GM18858 (cell line): Measurements from ENCODE around the gene ELF4.
"Not testable (repeated sequence)": the region's sequence is repeated elsewhere in the genome, so short reads cannot be mapped to it uniquely, and the experiment has no call there.

Experiments
- ATAC-seq: cut with Tn5 transposase; IDR thresholded peaks from one replicate; pipeline ENCODE4 v1.9.1; 2021; ENCODE audit not compliant: unreplicated experiment

ELF4 gene

GRCh38 chrX:130115119-130115885, 5.0 kb upstream of the ELF4 start:
- not testable (repeated sequence) for ATAC-seq

- ATAC-seq = no peak
Observed at GRCh38 chrX:130114141-130114588, 3.9 kb upstream of the ELF4 start.

DNA sequence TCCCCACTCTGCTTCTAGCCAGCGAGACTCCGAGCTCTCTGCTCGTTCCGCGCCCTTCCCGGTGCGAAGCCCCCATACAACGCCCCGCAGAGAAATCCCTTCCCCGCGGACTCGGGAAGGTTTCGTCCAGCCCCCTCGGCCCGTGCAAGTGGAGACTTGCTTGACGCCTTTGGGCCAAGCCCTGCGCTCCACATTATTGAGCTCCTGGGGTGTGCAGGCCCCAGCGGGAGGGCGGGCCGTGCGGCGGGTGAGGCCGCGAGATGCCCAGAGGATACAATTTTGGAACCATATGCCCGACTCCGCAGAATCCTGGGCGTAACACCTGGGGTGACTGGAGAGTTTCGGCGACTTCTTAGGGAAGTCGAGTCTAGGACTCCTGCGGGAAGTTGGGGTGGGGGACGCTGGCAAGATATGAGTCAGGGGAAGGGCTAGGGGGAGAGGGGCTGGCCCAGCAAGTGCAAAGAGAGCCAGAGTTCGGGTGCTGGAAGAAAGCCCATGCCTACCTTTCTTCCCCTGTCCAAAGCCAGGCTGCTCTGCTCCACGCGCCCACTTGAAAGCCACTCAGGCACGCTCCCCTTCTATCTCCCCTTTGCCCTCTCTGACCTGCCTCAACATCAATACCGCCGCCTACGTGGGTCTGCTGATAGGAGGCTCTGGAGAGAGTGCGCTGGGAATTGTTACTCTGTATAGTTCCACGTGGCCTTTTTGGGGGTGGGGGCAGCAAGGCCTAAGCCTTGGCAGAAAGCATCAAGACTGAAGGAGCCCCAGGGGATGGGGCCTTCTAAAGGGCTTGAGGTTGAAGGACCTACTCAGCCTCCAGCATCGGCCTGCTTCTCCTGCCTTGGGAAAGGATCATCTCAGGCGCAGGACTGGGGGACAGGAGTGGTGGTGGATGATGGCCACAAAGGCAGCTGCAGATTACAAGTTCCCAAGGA, 1.2 kb upstream of the ELF4 start:
- ATAC-seq = no peak

GRCh38 chrX:130109429-130110378, 593 bp downstream of the ELF4 start:
- no peak for ATAC-seq

DNA sequence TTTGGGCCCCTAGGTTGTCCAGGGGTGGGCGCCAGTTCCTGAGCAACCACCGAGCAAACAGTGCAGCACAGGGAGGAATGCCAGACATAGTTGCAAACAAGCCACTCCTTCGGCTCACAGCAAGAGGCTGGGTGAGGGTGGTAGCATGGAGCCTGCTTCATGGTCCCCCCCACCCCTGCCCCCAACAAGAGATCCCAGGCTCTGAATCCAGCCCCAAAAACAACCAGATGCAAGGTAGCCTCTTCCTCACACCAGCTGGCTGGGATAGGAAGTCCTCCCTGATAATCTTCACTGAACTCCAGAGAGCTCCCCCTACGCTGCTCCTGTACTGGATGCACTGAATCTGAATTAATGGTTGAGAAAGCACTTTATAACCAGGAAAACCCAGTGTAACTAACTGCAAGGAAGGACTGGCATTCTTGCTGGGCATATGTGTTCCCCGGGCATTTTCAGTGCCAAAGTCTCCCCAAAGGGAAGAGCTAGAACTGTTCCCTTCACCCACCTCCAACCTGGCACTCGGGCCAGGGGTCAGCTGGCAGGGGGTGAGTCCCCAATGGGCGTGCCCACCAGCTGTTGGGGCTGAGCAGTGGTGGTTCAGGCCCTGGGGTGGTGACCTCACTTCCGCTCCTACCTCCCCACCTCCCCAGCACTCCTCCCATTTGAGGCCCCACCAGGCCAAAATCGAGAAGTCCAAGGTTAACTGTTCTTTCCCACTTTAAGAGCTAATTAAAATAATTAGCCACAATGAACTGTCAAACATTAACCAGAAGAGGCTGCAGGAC, 1.5 kb downstream of the ELF4 start:
- ATAC-seq = peak; percentile 41

- ATAC-seq = no peak
Observed at GRCh38 chrX:130106071-130106470, 4.2 kb downstream of the ELF4 start.

DNA sequence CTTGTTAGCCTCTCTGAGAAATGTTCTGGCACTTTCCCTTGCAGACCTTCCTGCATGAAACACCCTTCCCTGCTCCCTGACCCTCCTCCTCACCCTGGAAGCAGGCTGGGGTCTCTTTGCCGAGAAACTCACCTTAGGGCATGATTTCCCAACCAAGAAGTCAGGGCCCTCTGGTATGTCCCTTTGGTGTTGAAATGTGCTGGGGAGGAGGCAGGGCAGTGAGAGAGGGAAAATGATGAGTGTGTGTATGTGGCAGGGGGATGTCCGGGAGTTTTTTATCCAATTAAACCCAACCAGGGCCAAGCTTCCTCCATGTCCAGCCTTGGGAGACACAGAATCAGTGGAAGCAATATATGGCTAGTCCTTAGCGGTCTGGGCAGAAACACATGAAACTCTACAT, 5.1 kb downstream of the ELF4 start:
- ATAC-seq = no peak

DNA sequence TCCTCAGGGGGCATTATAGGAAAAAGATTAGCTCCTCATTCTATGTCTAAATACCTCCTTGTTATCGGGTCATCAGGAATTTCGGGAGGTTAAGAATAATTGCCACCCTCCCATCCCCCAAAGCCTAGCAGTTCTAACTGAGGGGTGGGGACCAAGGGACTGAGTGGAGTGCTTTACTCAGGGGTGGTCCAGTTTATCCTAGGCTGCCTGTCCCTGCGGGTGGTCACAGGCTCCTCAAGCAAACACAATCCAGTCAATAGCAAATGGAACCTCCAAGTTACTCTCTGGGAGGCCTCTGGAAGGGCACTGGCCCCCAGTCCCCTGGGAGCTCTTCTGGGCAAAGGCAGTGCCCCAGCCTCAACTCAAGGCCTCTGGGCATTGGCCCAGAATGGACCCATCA, 6.7 kb downstream of the ELF4 start:
- ATAC-seq = no peak

GRCh38 chrX:130100180-130100579, 10.1 kb downstream of the ELF4 start:
- ATAC-seq = no peak

GRCh38 chrX:130098210-130098552, 12.1 kb downstream of the ELF4 start:
- no peak for ATAC-seq

- no peak for ATAC-seq
Observed at GRCh38 chrX:130097507-130098209, 12.6 kb downstream of the ELF4 start.

- ATAC-seq = no peak
Observed at GRCh38 chrX:130095249-130096030, 14.9 kb downstream of the ELF4 start.

DNA sequence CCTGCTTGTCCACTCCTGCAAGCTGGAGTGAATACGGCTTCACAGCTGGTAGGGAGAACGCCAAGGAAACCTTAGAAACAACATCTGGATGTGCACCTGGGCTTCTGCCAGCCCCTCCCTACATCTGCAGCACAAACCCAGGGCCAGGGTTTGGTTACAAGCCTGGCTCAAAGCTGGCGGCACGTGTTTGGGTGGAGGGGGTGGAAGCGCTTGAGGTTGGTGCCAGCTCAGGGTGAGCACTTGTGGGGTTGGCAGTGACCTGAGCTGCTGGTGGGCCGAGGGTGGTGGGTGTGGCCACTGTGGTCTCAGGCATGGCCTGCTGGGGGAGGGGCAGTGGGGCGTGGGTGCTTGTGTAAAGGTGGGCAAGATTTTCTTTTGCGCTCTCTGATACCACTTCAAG, 15.6 kb downstream of the ELF4 start:
- ATAC-seq = no peak

GRCh38 chrX:130093271-130093670, 17.0 kb downstream of the ELF4 start:
- no peak for ATAC-seq

GRCh38 chrX:130091980-130092522, 18.2 kb downstream of the ELF4 start:
- peak; percentile 98 for ATAC-seq

DNA sequence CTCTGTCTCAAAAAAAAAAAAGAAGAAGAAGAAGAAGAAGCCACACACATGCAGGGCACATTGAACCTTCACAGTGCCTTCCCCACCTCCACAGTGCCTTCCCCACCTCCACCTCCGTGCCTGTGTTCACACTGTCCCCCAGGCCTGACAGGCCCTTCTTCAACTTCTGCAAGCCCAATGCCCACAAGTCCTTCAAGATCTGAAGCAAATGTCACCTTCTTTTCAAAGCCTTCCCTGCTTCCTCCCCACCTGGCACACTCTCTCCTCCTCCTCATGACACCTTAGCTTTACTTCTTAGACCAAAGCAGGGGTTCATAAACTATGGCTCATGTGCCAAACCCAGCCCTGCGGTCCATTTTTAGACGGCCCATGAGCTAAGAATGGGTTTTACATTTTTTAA, 19.9 kb downstream of the ELF4 start:
- ATAC-seq = no peak

GRCh38 chrX:130086447-130087206, 23.7 kb downstream of the ELF4 start:
- no peak for ATAC-seq
